ENCODE results near the gene COL11A1. TPM values are rescaled to one million over a fixed set of nuclear protein-coding genes. Genes with fewer than 3 reads are reported as not detected.

The COL11A1 gene
- total and polyA plus RNA-seq, 5 donors from 2014 or later: not detected

DNA sequence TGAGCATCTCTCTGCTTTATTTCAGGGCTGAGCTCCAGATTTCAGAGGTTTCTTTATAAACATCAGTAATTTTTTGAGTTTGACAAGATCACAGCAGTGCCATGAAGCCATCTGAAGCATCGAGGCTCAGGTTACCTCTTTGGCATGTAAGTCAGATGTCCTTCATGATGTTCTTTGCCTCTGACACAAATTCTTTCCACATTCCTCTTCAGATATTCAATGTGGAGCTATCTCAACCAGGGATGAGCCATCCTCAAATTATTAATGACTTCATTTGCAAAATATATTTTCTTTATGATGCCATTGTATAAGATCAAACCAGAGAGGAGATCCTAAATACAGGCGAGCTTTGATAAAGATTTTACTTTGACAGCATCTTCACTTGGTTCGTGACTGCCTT, 256.7 kb downstream of the COL11A1 start:
- Mint-ChIP-seq H3K36me3 (no peaks in the 10 kb centered on the region), H3K9me3 (peaks cover 2 to 26% (median 9%) of the 10 kb centered on the region in 7 donors), H3K27ac (no peak overlapping the region), H3K4me1 (no peaks in the 10 kb centered on the region), H3K27me3 (peaks cover 4% of the 10 kb centered on the region), H3K4me3 (no peak overlapping the region)
- DNase-seq (no peak), ATAC-seq (ENCODE audit: low read depth in 2 of 2) (no peak)
- no peaks in the 10 kb centered on the region for H3K36me3 ChIP-seq (ENCODE audit: control insufficient read depth, insufficient read depth, low read length)
- no peaks in the 10 kb centered on the region for H3K27me3 ChIP-seq (ENCODE audit: control insufficient read depth, insufficient read depth, low read length)
- H3K4me1 ChIP-seq (ENCODE audit: control insufficient read depth, insufficient read depth, low read length, poor library complexity, severe bottlenecking): no peaks in the 10 kb centered on the region
- H3K9me3 ChIP-seq (ENCODE audit: control insufficient read depth in 2 of 2, low read length in 2 of 2): peaks cover 0 to 4% of the 10 kb centered on the region in 2 experiments
- H3K27ac ChIP-seq (ENCODE audit: insufficient read depth, low read length, poor library complexity, severe bottlenecking): no peak overlapping the region
- H3K4me3 ChIP-seq (ENCODE audit: low read depth, low read length): no peak overlapping the region

DNA sequence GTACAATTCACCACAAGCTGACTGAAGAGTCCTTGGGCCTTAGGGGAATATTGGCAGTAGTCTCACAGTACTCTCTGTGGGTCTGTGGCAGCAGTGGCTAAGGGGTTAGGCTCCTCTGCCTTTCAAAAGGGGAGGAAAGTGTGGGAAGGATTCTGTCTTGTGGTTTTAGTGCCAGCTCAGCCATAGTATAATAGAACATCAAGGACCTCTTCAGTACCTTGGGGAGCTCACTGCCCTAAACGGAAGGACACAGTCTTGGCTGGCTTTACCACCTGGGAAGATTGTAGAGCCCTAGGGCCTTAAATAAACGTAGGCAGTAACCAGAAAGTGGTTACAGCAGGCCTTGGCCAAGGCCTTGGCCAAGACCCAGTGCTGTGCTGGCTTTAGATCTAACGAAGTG, 265.7 kb downstream of the COL11A1 start:
- Mint-ChIP-seq H3K27me3 (no peaks in the 10 kb centered on the region), H3K9me3 (peaks cover 0 to 29% (median 9%) of the 10 kb centered on the region in 7 donors), H3K36me3 (no peaks in the 10 kb centered on the region), H3K4me3 (no peak overlapping the region), H3K4me1 (no peaks in the 10 kb centered on the region), H3K27ac (no peak overlapping the region)
- Histone ChIP-seq H3K36me3 (ENCODE audit: control insufficient read depth, insufficient read depth, low read length) (no peaks in the 10 kb centered on the region), H3K27me3 (ENCODE audit: control insufficient read depth, insufficient read depth, low read length) (no peaks in the 10 kb centered on the region), H3K9me3 (ENCODE audit: control insufficient read depth in 2 of 2, low read length in 2 of 2) (no peaks in the 10 kb centered on the region), H3K4me3 (ENCODE audit: low read depth, low read length) (no peak overlapping the region), H3K4me1 (ENCODE audit: control insufficient read depth, insufficient read depth, low read length, poor library complexity, severe bottlenecking) (no peaks in the 10 kb centered on the region), H3K27ac (ENCODE audit: insufficient read depth, low read length, poor library complexity, severe bottlenecking) (no peak overlapping the region)
- no peak for ATAC-seq (ENCODE audit: low read depth in 2 of 2)
- no peak for DNase-seq

DNA sequence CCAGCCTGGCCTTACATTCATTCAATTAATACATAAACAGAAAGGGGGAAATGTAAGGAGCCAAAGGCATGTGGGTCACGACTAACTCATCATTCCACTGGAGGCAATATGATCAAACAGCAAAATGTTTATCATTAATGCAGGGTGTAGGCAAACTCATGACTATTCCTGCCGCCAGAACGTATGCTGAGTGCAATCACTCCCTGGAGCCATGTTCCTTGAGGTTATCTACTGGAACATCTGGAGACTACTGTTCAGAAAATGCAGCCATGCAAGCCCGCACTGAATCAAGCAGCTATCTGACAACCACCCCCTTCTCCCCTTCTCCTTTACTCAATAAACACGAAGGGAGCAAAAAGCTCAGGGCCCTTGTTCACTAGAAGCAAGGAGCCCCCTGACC, 267.6 kb downstream of the COL11A1 start:
- ATAC-seq (ENCODE audit: low read depth in 2 of 2) (no peak), DNase-seq (no peak)
- Histone ChIP-seq H3K27me3 (ENCODE audit: control insufficient read depth, insufficient read depth, low read length) (no peaks in the 10 kb centered on the region), H3K36me3 (ENCODE audit: control insufficient read depth, insufficient read depth, low read length) (no peaks in the 10 kb centered on the region), H3K4me3 (ENCODE audit: low read depth, low read length) (no peak overlapping the region), H3K4me1 (ENCODE audit: control insufficient read depth, insufficient read depth, low read length, poor library complexity, severe bottlenecking) (no peaks in the 10 kb centered on the region), H3K9me3 (ENCODE audit: control insufficient read depth in 2 of 2, low read length in 2 of 2) (no peaks in the 10 kb centered on the region), H3K27ac (ENCODE audit: insufficient read depth, low read length, poor library complexity, severe bottlenecking) (no peak overlapping the region)
- H3K27me3 Mint-ChIP-seq: no peaks in the 10 kb centered on the region
- H3K9me3 Mint-ChIP-seq: peaks cover 2 to 18% (median 7%) of the 10 kb centered on the region in 7 donors
- H3K27ac Mint-ChIP-seq: no peak overlapping the region
- H3K4me1 Mint-ChIP-seq: no peaks in the 10 kb centered on the region
- H3K4me3 Mint-ChIP-seq: no peak overlapping the region
- no peaks in the 10 kb centered on the region for H3K36me3 Mint-ChIP-seq

DNA sequence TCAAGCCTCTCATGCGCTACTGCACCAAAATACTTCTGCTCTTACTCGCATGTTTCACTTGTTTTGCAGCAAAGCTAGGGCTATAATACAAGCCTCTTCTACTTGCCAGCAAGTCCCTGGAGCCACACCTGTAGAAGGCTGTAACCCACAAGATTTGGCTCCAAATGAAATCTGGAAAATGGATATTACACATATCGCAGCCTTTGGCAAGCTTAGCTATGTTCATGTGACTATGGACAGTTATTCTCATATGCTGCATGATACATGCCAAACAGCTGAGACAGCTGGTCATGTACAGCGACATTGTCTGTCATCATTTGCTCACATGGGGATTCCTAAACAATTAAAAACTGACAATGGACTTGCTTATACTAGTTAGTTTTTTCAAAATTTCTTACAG, 270.3 kb downstream of the COL11A1 start:
- H3K27me3 Mint-ChIP-seq: no peaks in the 10 kb centered on the region
- H3K36me3 Mint-ChIP-seq: no peaks in the 10 kb centered on the region

DNA sequence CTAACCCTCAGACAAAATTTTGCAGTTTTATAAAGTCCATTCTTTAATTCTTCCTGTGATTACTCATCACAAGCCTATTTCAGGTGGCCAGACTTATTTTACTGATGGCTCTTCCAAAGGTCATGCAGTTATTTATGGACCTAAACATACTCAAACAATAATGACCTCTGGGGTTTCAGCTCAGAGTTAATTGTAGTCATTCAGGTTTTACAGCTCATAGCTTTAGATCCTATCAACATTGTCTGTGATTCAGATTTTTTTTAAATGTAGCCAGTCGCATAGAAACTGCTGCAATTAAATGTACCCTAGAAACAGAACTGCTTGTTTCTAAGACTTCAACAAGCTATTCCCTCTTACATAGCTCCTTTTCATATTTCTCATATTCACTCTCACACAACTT, 270.8 kb downstream of the COL11A1 start:
- Mint-ChIP-seq H3K27ac (no peak overlapping the region), H3K27me3 (no peaks in the 10 kb centered on the region), H3K9me3 (peaks cover 0 to 16% (median 2%) of the 10 kb centered on the region in 7 donors), H3K4me3 (no peak overlapping the region), H3K4me1 (no peaks in the 10 kb centered on the region), H3K36me3 (no peaks in the 10 kb centered on the region)
- H3K27ac ChIP-seq (ENCODE audit: insufficient read depth, low read length, poor library complexity, severe bottlenecking): no peak overlapping the region
- no peaks in the 10 kb centered on the region for H3K27me3 ChIP-seq (ENCODE audit: control insufficient read depth, insufficient read depth, low read length)
- ATAC-seq (ENCODE audit: low read depth in 2 of 2) (no peak), DNase-seq (no peak)
- no peak overlapping the region for H3K4me3 ChIP-seq (ENCODE audit: low read depth, low read length)
- no peaks in the 10 kb centered on the region for H3K4me1 ChIP-seq (ENCODE audit: control insufficient read depth, insufficient read depth, low read length, poor library complexity, severe bottlenecking)
- H3K36me3 ChIP-seq (ENCODE audit: control insufficient read depth, insufficient read depth, low read length): no peaks in the 10 kb centered on the region
- peaks cover 0 to 4% of the 10 kb centered on the region in 2 experiments for H3K9me3 ChIP-seq (ENCODE audit: control insufficient read depth in 2 of 2, low read length in 2 of 2)

More for the DNA sequence above, 270.3 kb downstream of the COL11A1 start:
- DNase-seq (no peak), ATAC-seq (ENCODE audit: low read depth in 2 of 2) (no peak)
- H3K36me3 ChIP-seq (ENCODE audit: control insufficient read depth, insufficient read depth, low read length): no peaks in the 10 kb centered on the region
- no peaks in the 10 kb centered on the region for H3K27me3 ChIP-seq (ENCODE audit: control insufficient read depth, insufficient read depth, low read length)
- H3K9me3 ChIP-seq (ENCODE audit: control insufficient read depth in 2 of 2, low read length in 2 of 2): peaks cover 0 to 4% of the 10 kb centered on the region in 2 experiments
- no peak overlapping the region for H3K27ac Mint-ChIP-seq
- H3K9me3 Mint-ChIP-seq: peaks cover 0 to 16% (median 4%) of the 10 kb centered on the region in 7 donors
- no peak overlapping the region for H3K27ac ChIP-seq (ENCODE audit: insufficient read depth, low read length, poor library complexity, severe bottlenecking)
- no peak overlapping the region for H3K4me3 ChIP-seq (ENCODE audit: low read depth, low read length)
- no peaks in the 10 kb centered on the region for H3K4me1 Mint-ChIP-seq
- H3K4me1 ChIP-seq (ENCODE audit: control insufficient read depth, insufficient read depth, low read length, poor library complexity, severe bottlenecking): no peaks in the 10 kb centered on the region
- no peak overlapping the region for H3K4me3 Mint-ChIP-seq

DNA sequence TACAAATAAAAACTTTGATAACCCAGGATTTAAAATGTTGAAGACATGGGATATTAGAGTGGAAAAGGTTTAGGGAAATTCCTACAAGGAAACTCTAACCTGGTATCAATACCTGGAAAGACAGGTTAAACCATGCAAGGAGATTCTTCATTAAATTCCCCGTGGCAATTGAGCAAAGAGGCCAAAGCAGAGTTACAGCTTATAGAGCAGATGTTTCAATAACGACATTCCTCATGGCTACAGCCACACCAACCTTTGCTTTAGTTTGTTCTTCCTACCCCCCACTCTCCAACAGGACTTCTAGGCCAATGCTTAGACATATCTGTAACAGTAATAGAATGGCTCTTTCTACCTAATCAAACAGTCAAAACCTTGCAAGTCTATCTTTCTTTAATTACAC, 271.3 kb downstream of the COL11A1 start:
- Mint-ChIP-seq H3K9me3 (peaks cover 0 to 16% (median 2%) of the 10 kb centered on the region in 7 donors), H3K27ac (no peak overlapping the region), H3K27me3 (no peaks in the 10 kb centered on the region), H3K36me3 (no peaks in the 10 kb centered on the region), H3K4me3 (no peak overlapping the region), H3K4me1 (no peaks in the 10 kb centered on the region)
- Histone ChIP-seq H3K4me1 (ENCODE audit: control insufficient read depth, insufficient read depth, low read length, poor library complexity, severe bottlenecking) (no peaks in the 10 kb centered on the region), H3K27me3 (ENCODE audit: control insufficient read depth, insufficient read depth, low read length) (no peaks in the 10 kb centered on the region), H3K4me3 (ENCODE audit: low read depth, low read length) (no peak overlapping the region), H3K27ac (ENCODE audit: insufficient read depth, low read length, poor library complexity, severe bottlenecking) (no peak overlapping the region), H3K36me3 (ENCODE audit: control insufficient read depth, insufficient read depth, low read length) (no peaks in the 10 kb centered on the region), H3K9me3 (ENCODE audit: control insufficient read depth in 2 of 2, low read length in 2 of 2) (peaks cover 0 to 4% of the 10 kb centered on the region in 2 experiments)
- DNase-seq: no peak
- ATAC-seq (ENCODE audit: low read depth in 2 of 2): no peak

DNA sequence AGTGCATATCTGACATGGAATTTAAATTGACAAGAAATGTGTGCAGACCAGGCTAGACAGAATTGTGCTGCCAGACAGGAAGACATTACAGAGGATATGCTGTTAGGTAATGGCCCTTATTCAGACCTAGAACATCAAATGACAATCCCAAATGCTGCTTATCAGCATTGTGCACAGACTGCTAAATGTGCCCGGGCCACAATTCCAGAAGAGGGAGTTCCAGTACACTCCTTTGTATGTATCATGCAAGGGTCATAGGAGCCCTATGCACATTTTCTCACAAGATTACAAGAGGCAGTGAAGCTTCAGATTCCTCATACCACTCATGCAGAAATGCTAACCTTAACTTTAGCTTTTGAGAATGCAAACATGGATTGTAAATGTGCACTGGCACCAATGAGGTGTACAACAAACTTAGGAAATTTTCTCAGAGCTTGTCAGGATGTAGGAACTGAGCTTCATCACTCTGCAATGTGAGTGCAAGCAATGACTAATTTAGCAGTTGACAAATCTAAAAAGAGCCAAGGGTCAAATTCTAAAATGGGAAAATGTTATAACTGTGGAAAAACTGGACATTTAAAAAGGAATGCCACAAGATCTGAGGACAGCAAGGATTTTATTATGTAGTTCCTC, 273.5 kb downstream of the COL11A1 start:
- peaks cover 0 to 4% of the 10 kb centered on the region in 2 experiments for H3K9me3 ChIP-seq (ENCODE audit: control insufficient read depth in 2 of 2, low read length in 2 of 2)

DNA sequence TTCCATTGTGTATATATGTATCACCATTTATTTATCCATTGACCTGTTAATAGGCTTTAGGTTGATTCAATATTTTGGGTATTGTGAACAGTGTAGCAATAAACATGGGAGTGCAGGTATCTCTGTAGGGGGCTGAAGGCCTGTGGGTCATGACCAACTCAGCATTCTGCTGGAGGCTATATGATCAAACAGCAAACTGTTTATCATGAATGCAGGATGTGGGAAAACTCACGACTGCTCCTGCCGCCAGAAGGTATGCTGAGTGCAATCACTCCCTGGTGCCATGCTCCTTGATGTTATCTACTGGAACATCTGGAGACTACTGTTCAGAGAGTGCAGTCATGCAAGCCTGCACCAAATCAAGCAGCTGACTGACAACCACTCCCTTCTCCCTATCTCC, 275.2 kb downstream of the COL11A1 start:
- Histone ChIP-seq H3K27me3 (ENCODE audit: control insufficient read depth, insufficient read depth, low read length) (no peaks in the 10 kb centered on the region), H3K9me3 (ENCODE audit: control insufficient read depth in 2 of 2, low read length in 2 of 2) (peaks cover 0 to 4% of the 10 kb centered on the region in 2 experiments), H3K27ac (ENCODE audit: insufficient read depth, low read length, poor library complexity, severe bottlenecking) (no peak overlapping the region), H3K4me3 (ENCODE audit: low read depth, low read length) (no peak overlapping the region), H3K36me3 (ENCODE audit: control insufficient read depth, insufficient read depth, low read length) (no peaks in the 10 kb centered on the region), H3K4me1 (ENCODE audit: control insufficient read depth, insufficient read depth, low read length, poor library complexity, severe bottlenecking) (no peaks in the 10 kb centered on the region)
- no peaks in the 10 kb centered on the region for H3K27me3 Mint-ChIP-seq
- peaks cover 0 to 14% (median 8%) of the 10 kb centered on the region in 7 donors for H3K9me3 Mint-ChIP-seq
- ATAC-seq (ENCODE audit: low read depth in 2 of 2) (no peak), DNase-seq (no peak)
- no peaks in the 10 kb centered on the region for H3K36me3 Mint-ChIP-seq
- no peak overlapping the region for H3K4me3 Mint-ChIP-seq
- no peak overlapping the region for H3K27ac Mint-ChIP-seq
- no peaks in the 10 kb centered on the region for H3K4me1 Mint-ChIP-seq

More for the DNA sequence above, 273.5 kb downstream of the COL11A1 start:
- Mint-ChIP-seq H3K9me3 (peaks cover 0 to 17% (median 3%) of the 10 kb centered on the region in 7 donors), H3K36me3 (no peaks in the 10 kb centered on the region), H3K27ac (no peak overlapping the region), H3K4me3 (no peak overlapping the region), H3K4me1 (no peaks in the 10 kb centered on the region), H3K27me3 (no peaks in the 10 kb centered on the region)
- no peak overlapping the region for H3K4me3 ChIP-seq (ENCODE audit: low read depth, low read length)
- no peak for ATAC-seq (ENCODE audit: low read depth in 2 of 2)
- DNase-seq: no peak
- H3K27me3 ChIP-seq (ENCODE audit: control insufficient read depth, insufficient read depth, low read length): no peaks in the 10 kb centered on the region
- H3K27ac ChIP-seq (ENCODE audit: insufficient read depth, low read length, poor library complexity, severe bottlenecking): no peak overlapping the region
- H3K36me3 ChIP-seq (ENCODE audit: control insufficient read depth, insufficient read depth, low read length): no peaks in the 10 kb centered on the region
- no peaks in the 10 kb centered on the region for H3K4me1 ChIP-seq (ENCODE audit: control insufficient read depth, insufficient read depth, low read length, poor library complexity, severe bottlenecking)

All from CD4-positive, CD25-positive, alpha-beta regulatory T cell (primary cell).